IMR-90 (cell line): ENCODE results near the gene ANTXRL. TPM values are rescaled to one million over a fixed set of nuclear protein-coding genes. Genes with fewer than 3 reads are reported as not detected.

Experiments
- ATAC-seq: fragments of 200-7000 bp; cut with Tn5 transposase; 2 replicates; pipeline ENCODE4 v1.9.1; 2020; ENCODE audit warnings: low read depth, mild to moderate bottlenecking, moderate library complexity
- BruUV-seq: library from RNA; stranded (reverse); fragments of 400-500 nt; replicated peaks from 2 replicates; lab custom pipeline; 2021; lab: Mats Ljungman, UMichigan
- CTCF ChIA-PET: fragments of 300-600 bp; formaldehyde crosslinking; extraction: SDS; loops from one replicate; lab custom pipeline; 2021; ENCODE audit warnings: antibody characterized with exemption; lab: Yijun Ruan, JAX
- POLR2A ChIA-PET: fragments of 300-600 bp; sonication (Branson Sonifier 250); formaldehyde crosslinking; loops from one replicate; lab custom pipeline; 2022; ENCODE audit warnings: antibody characterized with exemption; ENCODE audit not compliant: unreplicated experiment; lab: Charles Lee
- DNase-seq: peaks from one replicate; pipeline ENCODE4 v3.0.0; 2013
- H2AFZ ChIP-seq: replicated peaks from 2 replicates; pipeline ENCODE3; 2013; ENCODE audit warnings: low read length, mild to moderate bottlenecking; ENCODE audit not compliant: poor library complexity
- H2AK5ac ChIP-seq: 2 replicates; pipeline ENCODE4 v1.6.1; 2013; ENCODE audit warnings: low read depth, low read length, inconsistent platforms
- H2AK9ac ChIP-seq: replicated peaks from 2 replicates; pipeline ENCODE3; 2013; ENCODE audit warnings: mild to moderate bottlenecking, low read depth, low read length, moderate library complexity; ENCODE audit not compliant: poor library complexity
- H2BK120ac ChIP-seq: 2 replicates; pipeline ENCODE4 v1.6.1; 2013; ENCODE audit warnings: low read depth, low read length, inconsistent platforms
- H2BK15ac ChIP-seq: 3 replicates; pipeline ENCODE4 v1.6.1; 2013; ENCODE audit warnings: low read depth, low read length, inconsistent platforms
- H2BK20ac ChIP-seq: 2 replicates; pipeline ENCODE4 v1.6.1; 2013; ENCODE audit warnings: low read depth, mild to moderate bottlenecking, inconsistent platforms, low read length, moderate library complexity
- H2BK5ac ChIP-seq: 2 replicates; pipeline ENCODE4 v1.6.1; 2013; ENCODE audit warnings: mild to moderate bottlenecking, low read depth, low read length, inconsistent platforms; ENCODE audit not compliant: poor library complexity, severe bottlenecking
- H3K14ac ChIP-seq: replicated peaks from 2 replicates; pipeline ENCODE4 v1.6.1; 2013; ENCODE audit warnings: low read depth, low read length, inconsistent platforms
- H3K18ac ChIP-seq: 2 replicates; pipeline ENCODE4 v1.6.1; 2013; ENCODE audit warnings: low read depth, low read length, control low read depth
- H3K23ac ChIP-seq: 2 replicates; pipeline ENCODE4 v1.6.1; 2013; ENCODE audit warnings: low read depth, low read length, inconsistent platforms
- H3K27ac ChIP-seq: 2 replicates; pipeline ENCODE4 v1.5.1; 2013; ENCODE audit warnings: mild to moderate bottlenecking, control low read depth, low read length; ENCODE audit not compliant: insufficient read depth
- H3K27me3 ChIP-seq: 2 replicates; pipeline ENCODE4 v1.6.1; 2013; ENCODE audit warnings: low read length; ENCODE audit not compliant: control insufficient read depth, insufficient read depth
- H3K36me3 ChIP-seq: 2 replicates; pipeline ENCODE4 v1.6.1; 2013; ENCODE audit warnings: low read length, mixed read lengths; ENCODE audit not compliant: control insufficient read depth, insufficient read depth
- H3K4ac ChIP-seq: 2 replicates; pipeline ENCODE4 v1.6.1; 2013; ENCODE audit warnings: low read depth, low read length, inconsistent platforms
- H3K4me1 ChIP-seq: 2 replicates; pipeline ENCODE4 v1.6.1; 2013; ENCODE audit warnings: low read length, mixed read lengths; ENCODE audit not compliant: control insufficient read depth, insufficient read depth
- H3K4me2 ChIP-seq: 2 replicates; pipeline ENCODE4 v1.6.1; 2013; ENCODE audit warnings: low read depth, mild to moderate bottlenecking, control low read depth, low read length, moderate library complexity
- H3K4me3 ChIP-seq: 2 replicates; pipeline ENCODE4 v1.5.1; 2013; ENCODE audit warnings: low read depth, mild to moderate bottlenecking, control low read depth, low read length, moderate library complexity; ENCODE audit not compliant: insufficient read depth
- H3K56ac ChIP-seq: 2 replicates; pipeline ENCODE4 v1.6.1; 2013; ENCODE audit warnings: low read length, inconsistent platforms; ENCODE audit not compliant: insufficient read depth; ENCODE audit errors: extremely low read depth
- H3K79me1 ChIP-seq, 2 experiments: 2 replicates each; pipeline ENCODE4 v1.6.1; 2013; ENCODE audit warnings: low read length in 2 of 2, inconsistent platforms in 1 of 2, low read depth in 1 of 2
- H3K9ac ChIP-seq: 2 replicates; pipeline ENCODE4 v1.6.1; 2013; ENCODE audit warnings: low read depth, low read length, control low read depth
- H3K9me1 ChIP-seq: 2 replicates; pipeline ENCODE4 v1.6.1; 2013; ENCODE audit warnings: low read length, inconsistent platforms; ENCODE audit not compliant: insufficient read depth
- H3K9me3 ChIP-seq: 2 replicates; pipeline ENCODE4 v1.6.1; 2013; ENCODE audit warnings: low read length; ENCODE audit not compliant: control insufficient read depth, insufficient read depth
- H4K20me1 ChIP-seq: 2 replicates; pipeline ENCODE4 v1.6.1; 2013; ENCODE audit warnings: low read length, inconsistent platforms; ENCODE audit not compliant: insufficient read depth
- H4K5ac ChIP-seq: 2 replicates; pipeline ENCODE4 v1.6.1; 2013; ENCODE audit warnings: mild to moderate bottlenecking, low read depth, low read length, control low read depth
- H4K8ac ChIP-seq, 2 experiments: 2 replicates each; pipeline ENCODE4 v1.6.1; 2013; ENCODE audit warnings: low read depth in 2 of 2, low read length in 2 of 2, control low read depth in 1 of 2, inconsistent platforms in 1 of 2
- H4K91ac ChIP-seq: 2 replicates; pipeline ENCODE4 v1.6.1; 2013; ENCODE audit warnings: low read depth, low read length, inconsistent platforms; ENCODE audit not compliant: insufficient read depth
- CEBPB ChIP-seq: IDR thresholded peaks from 2 replicates; pipeline ENCODE4 v1.6.1; 2012; ENCODE audit warnings: low read depth, low read length, improper control_type of control experiment
- NFE2L2 ChIP-seq: fragments of 150-350 bp; IDR thresholded peaks from 2 replicates; pipeline ENCODE4 v1.6.1; 2016; ENCODE audit warnings: low read depth, mild to moderate bottlenecking, low read length
- RAD21 ChIP-seq: IDR thresholded peaks from 2 replicates; pipeline ENCODE4 v1.6.1; 2012; ENCODE audit warnings: low read length, improper control_type of control experiment
- WGBS, 2 experiments: methylation state at CpG; one replicate each; pipeline versions ENCODE4 v1.1.5 to v1.1.7; 2013; ENCODE audit warnings: missing lambda C conversion rate in 2 of 2; ENCODE audit not compliant: insufficient read length in 1 of 2; ENCODE audit errors: extremely low coverage in 2 of 2; 5-methylcytosine and 5-hydroxymethylcytosine counted together
- dilution Hi-C: fragments of 300-500 bp; cut with HindIII; formaldehyde crosslinking; loops from one replicate; pipeline ENCODE4 v1.14.3; 2018; ENCODE audit warnings: low sequenced_read_pairs; ENCODE audit not compliant: unreplicated experiment
- in situ Hi-C: fragments of 300-500 bp; cut with MboI; formaldehyde crosslinking; loops from 3 replicates; pipeline ENCODE4 v1.14.3; 2019; ENCODE audit warnings: low sequenced_read_pairs, inconsistent platforms, mixed read lengths
- intact Hi-C: fragments of 100-400 bp; cut with micrococcal nuclease; formaldehyde crosslinking; loops from 2 replicates; pipeline ENCODE4 v1.10.0; 2022
- polyA plus RNA-seq, 3 experiments: library from polyadenylated mRNA; depleted of rRNA; stranded (reverse); fragments of >200 nt; gene quantifications; 2 replicates each; pipeline ENCODE4 v1.2.3, GENCODE V29; 2012; ENCODE audit warnings: low replicate concordance in 1 of 3
- total RNA-seq: library from RNA; depleted of rRNA; stranded (reverse); fragments of >200 nt; gene quantifications from 2 replicates; pipeline ENCODE4 v1.2.3, GENCODE V29; 2012
- TF ChIP-seq, protein P1 (sequence below): conservative IDR thresholded peaks from 2 replicates; pipeline ENCODE4 v1.5.1; 2012; ENCODE audit warnings: mild to moderate bottlenecking, low read depth, low read length, improper control_type of control experiment
- TF ChIP-seq, protein P2 (sequence below): fragments of 150-350 bp; IDR thresholded peaks from 2 replicates; pipeline ENCODE4 v1.6.1; 2016; ENCODE audit warnings: low read depth, mild to moderate bottlenecking, low read length, moderate library complexity, borderline replicate concordance
- TF ChIP-seq, protein P3 (sequence below): fragments of 150-350 bp; IDR thresholded peaks from 2 replicates; pipeline ENCODE4 v1.6.1; 2017; ENCODE audit warnings: mild to moderate bottlenecking, antibody characterized with exemption, low read length, low read depth

ANTXRL gene
- total and polyA plus RNA-seq, 2 of the 4 experiments (the other 2 are of a cell fraction), result not detected

DNA sequence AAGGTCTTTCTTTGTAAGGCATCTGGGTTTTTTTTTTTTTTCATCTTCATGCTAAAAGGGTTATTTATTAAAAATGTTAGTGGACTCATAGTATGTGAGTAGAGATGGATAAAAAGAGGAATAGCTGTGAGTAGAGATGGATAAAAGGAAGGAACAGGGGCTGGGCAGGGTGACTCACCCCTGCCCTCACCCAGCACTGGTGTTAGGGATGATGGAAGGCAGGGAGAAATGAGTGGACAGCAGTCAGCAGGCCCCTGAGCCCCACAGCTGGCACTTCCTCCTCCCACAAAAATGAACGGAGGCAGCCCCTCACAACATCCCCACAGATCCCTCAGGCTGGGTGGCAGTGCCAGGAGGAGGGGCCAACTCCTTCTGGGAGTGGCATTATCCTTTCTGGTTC lies 39.3 kb downstream of the ANTXRL start:
- dilution Hi-C loops, result no loop called here
- peak; percentile 11 for DNase-seq

More for the DNA sequence above, 39.3 kb downstream of the ANTXRL start:
- H4K20me1 ChIP-seq, result no peaks in the 10 kb centered on the region
- H2BK5ac ChIP-seq, result peak overlapping the region; percentile 5
- TF ChIP-seq, protein P1, sequence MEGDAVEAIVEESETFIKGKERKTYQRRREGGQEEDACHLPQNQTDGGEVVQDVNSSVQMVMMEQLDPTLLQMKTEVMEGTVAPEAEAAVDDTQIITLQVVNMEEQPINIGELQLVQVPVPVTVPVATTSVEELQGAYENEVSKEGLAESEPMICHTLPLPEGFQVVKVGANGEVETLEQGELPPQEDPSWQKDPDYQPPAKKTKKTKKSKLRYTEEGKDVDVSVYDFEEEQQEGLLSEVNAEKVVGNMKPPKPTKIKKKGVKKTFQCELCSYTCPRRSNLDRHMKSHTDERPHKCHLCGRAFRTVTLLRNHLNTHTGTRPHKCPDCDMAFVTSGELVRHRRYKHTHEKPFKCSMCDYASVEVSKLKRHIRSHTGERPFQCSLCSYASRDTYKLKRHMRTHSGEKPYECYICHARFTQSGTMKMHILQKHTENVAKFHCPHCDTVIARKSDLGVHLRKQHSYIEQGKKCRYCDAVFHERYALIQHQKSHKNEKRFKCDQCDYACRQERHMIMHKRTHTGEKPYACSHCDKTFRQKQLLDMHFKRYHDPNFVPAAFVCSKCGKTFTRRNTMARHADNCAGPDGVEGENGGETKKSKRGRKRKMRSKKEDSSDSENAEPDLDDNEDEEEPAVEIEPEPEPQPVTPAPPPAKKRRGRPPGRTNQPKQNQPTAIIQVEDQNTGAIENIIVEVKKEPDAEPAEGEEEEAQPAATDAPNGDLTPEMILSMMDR, result no peak
- TF ChIP-seq CEBPB, result no peak
- TF ChIP-seq, protein P2, sequence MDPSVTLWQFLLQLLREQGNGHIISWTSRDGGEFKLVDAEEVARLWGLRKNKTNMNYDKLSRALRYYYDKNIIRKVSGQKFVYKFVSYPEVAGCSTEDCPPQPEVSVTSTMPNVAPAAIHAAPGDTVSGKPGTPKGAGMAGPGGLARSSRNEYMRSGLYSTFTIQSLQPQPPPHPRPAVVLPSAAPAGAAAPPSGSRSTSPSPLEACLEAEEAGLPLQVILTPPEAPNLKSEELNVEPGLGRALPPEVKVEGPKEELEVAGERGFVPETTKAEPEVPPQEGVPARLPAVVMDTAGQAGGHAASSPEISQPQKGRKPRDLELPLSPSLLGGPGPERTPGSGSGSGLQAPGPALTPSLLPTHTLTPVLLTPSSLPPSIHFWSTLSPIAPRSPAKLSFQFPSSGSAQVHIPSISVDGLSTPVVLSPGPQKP, result no peak
- no peak for TF ChIP-seq NFE2L2
- no peak for TF ChIP-seq RAD21
- TF ChIP-seq, protein P3, sequence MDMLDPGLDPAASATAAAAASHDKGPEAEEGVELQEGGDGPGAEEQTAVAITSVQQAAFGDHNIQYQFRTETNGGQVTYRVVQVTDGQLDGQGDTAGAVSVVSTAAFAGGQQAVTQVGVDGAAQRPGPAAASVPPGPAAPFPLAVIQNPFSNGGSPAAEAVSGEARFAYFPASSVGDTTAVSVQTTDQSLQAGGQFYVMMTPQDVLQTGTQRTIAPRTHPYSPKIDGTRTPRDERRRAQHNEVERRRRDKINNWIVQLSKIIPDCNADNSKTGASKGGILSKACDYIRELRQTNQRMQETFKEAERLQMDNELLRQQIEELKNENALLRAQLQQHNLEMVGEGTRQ, result no peak
- H3K18ac ChIP-seq, result no peak overlapping the region
- ATAC-seq, result 0 out of 2 replicates have a peak, but pooled peaks have one; percentile 28
- no peak overlapping the region for H3K23ac ChIP-seq
- no peak overlapping the region for H3K9ac ChIP-seq
- no peak overlapping the region for H2BK120ac ChIP-seq
- H3K4me3 ChIP-seq, result no peak overlapping the region
- H3K4me1 ChIP-seq, result peaks cover 5% of the 10 kb centered on the region; the same call in 1 of the 2 replicates
- CTCF ChIA-PET, result interaction anchor here (1.0 to 1.5 kb wide), 2 partner anchors 93 to 97 kb away, joined by 3 read pairs; no protein-coding TSS in a partner anchor
- intact Hi-C loops, result no loop called here
- WGBS, 2 experiments, result no CpG with 5 or more reads among the region's 1 CpG
- 0 out of 2 replicates have a peak overlapping the region, but pooled peaks have one; percentile 20 for H2BK20ac ChIP-seq
- no TSS peak for BruUV-seq
- H3K4ac ChIP-seq, result peak overlapping the region; percentile 31
- POLR2A ChIA-PET, result no interaction called here
- H3K27ac ChIP-seq, result no peak overlapping the region
- H3K14ac ChIP-seq, result no peak overlapping the region
- no peak overlapping the region for H3K56ac ChIP-seq
- H3K9me3 ChIP-seq, result no peaks in the 10 kb centered on the region
- no peak overlapping the region for H4K5ac ChIP-seq
- H2AK9ac ChIP-seq, result no peak overlapping the region
- no peak overlapping the region for H2AK5ac ChIP-seq
- peaks cover 3% of the 10 kb centered on the region; the same call in 1 of the 2 replicates for H3K27me3 ChIP-seq
- H3K4me2 ChIP-seq, result no peak overlapping the region
- no peak overlapping the region for H4K8ac ChIP-seq
- H4K91ac ChIP-seq, result no peak overlapping the region
- no peaks in the 10 kb centered on the region for H3K36me3 ChIP-seq
- H2BK15ac ChIP-seq, result no peak overlapping the region
- no peaks in the 10 kb centered on the region for H3K79me1 ChIP-seq
- in situ Hi-C loops, result no loop called here
- H3K9me1 ChIP-seq, result peaks cover 5% of the 10 kb centered on the region; the same call in 1 of the 2 replicates
- peak overlapping the region; percentile 26 for H2AFZ ChIP-seq
